OCI-LY1 (cell line): ENCODE measurements around the gene EYS.

Source experiments
- EZH2 ChIP-seq: fragments of 200-600 bp; sonication (generic), shearing (Covaris generic); IDR thresholded peaks from 2 replicates; pipeline ENCODE4 v1.8.0; 2017; ENCODE audit warnings: borderline replicate concordance, mixed run types, mild to moderate bottlenecking, antibody characterized with exemption, low read length, moderate library complexity, mixed read lengths
- TF ChIP-seq, protein P1 (sequence below): fragments of 200-600 bp; sonication (generic), shearing (Covaris generic); IDR thresholded peaks from 2 replicates; pipeline ENCODE4 v1.5.1; 2017; ENCODE audit warnings: mild to moderate bottlenecking, antibody characterized with exemption, low read length, moderate library complexity, mixed read lengths

- TF ChIP-seq, protein P1, sequence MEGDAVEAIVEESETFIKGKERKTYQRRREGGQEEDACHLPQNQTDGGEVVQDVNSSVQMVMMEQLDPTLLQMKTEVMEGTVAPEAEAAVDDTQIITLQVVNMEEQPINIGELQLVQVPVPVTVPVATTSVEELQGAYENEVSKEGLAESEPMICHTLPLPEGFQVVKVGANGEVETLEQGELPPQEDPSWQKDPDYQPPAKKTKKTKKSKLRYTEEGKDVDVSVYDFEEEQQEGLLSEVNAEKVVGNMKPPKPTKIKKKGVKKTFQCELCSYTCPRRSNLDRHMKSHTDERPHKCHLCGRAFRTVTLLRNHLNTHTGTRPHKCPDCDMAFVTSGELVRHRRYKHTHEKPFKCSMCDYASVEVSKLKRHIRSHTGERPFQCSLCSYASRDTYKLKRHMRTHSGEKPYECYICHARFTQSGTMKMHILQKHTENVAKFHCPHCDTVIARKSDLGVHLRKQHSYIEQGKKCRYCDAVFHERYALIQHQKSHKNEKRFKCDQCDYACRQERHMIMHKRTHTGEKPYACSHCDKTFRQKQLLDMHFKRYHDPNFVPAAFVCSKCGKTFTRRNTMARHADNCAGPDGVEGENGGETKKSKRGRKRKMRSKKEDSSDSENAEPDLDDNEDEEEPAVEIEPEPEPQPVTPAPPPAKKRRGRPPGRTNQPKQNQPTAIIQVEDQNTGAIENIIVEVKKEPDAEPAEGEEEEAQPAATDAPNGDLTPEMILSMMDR = no peak
- TF ChIP-seq EZH2 = no peak
These were observed 550.0 kb downstream of the EYS start for GRCh38 chr6:65157025-65157424.
